Neural cell (in vitro differentiated cells): ENCODE results near the gene NCAPD2. TPM values are rescaled to one million over a fixed set of nuclear protein-coding genes. Genes with fewer than 3 reads are reported as not detected.

Source experiments
- H2AFZ ChIP-seq: fragments of 200-600, 300-800 bp; sonication (generic), shearing (Covaris generic); 2 replicates; pipeline ENCODE4 v1.6.0; 2014; ENCODE audit warnings: low read depth, mild to moderate bottlenecking, antibody characterized with exemption, low read length, moderate library complexity
- H3F3A ChIP-seq: fragments of 200-600 bp; shearing (Covaris generic); 2 replicates; pipeline ENCODE4 v1.6.1; 2016; ENCODE audit warnings: mild to moderate bottlenecking, moderate library complexity, mixed read lengths, antibody characterized with exemption, low read length; ENCODE audit not compliant: insufficient read depth, poor library complexity, severe bottlenecking
- H3K27ac ChIP-seq: fragments of 200-600, 300-800 bp; sonication (generic), shearing (Covaris generic); 2 replicates; pipeline ENCODE4 v1.5.1; 2014; ENCODE audit warnings: mild to moderate bottlenecking, low read length, moderate library complexity
- H3K27me3 ChIP-seq: fragments of 300-800, 200-600 bp; sonication (generic), shearing (Covaris generic); 2 replicates; pipeline ENCODE4 v1.6.0; 2014; ENCODE audit warnings: mild to moderate bottlenecking, low read depth, low read length, moderate library complexity; ENCODE audit not compliant: insufficient read depth
- H3K36me3 ChIP-seq: fragments of 300-800, 200-600 bp; sonication (generic), shearing (Covaris generic); 2 replicates; pipeline ENCODE4 v1.5.1; 2014; ENCODE audit warnings: mild to moderate bottlenecking, antibody characterized with exemption, low read length, moderate library complexity; ENCODE audit not compliant: insufficient read depth
- H3K4me2 ChIP-seq: fragments of 300-800, 200-600 bp; sonication (generic), shearing (Covaris generic); 2 replicates; pipeline ENCODE4 v1.6.0; 2014; ENCODE audit warnings: mild to moderate bottlenecking, low read length
- H3K4me3 ChIP-seq: fragments of 300-800, 200-600 bp; sonication (generic), shearing (Covaris generic); 2 replicates; pipeline ENCODE4 v1.5.1; 2014; ENCODE audit warnings: mild to moderate bottlenecking, low read length, moderate library complexity
- H3K79me2 ChIP-seq: fragments of 200-600 bp; shearing (Covaris generic); replicated peaks from 2 replicates; pipeline ENCODE4 v1.6.0; 2014; ENCODE audit warnings: mild to moderate bottlenecking, low read length, moderate library complexity; ENCODE audit not compliant: insufficient read depth
- H3K9ac ChIP-seq: fragments of 300-800, 200-600 bp; sonication (generic), shearing (Covaris generic); 2 replicates; pipeline ENCODE4 v1.6.1; 2016; ENCODE audit warnings: mild to moderate bottlenecking, low read length, mixed read lengths
- H3K9me2 ChIP-seq: fragments of 200-600 bp; shearing (Covaris generic); 2 replicates; pipeline ENCODE4 v1.6.1; 2016; ENCODE audit warnings: mild to moderate bottlenecking, low read length, mixed read lengths; ENCODE audit not compliant: insufficient read depth
- H3K9me3 ChIP-seq: fragments of 200-600, 300-800 bp; sonication (generic), shearing (Covaris generic); 2 replicates; pipeline ENCODE4 v1.6.1; 2016; ENCODE audit warnings: mild to moderate bottlenecking, mixed run types, low read length, moderate library complexity, mixed read lengths
- H4K20me1 ChIP-seq: fragments of 200-600 bp; shearing (Covaris generic); 2 replicates; pipeline ENCODE4 v1.6.1; 2016; ENCODE audit warnings: mild to moderate bottlenecking, mixed run types; ENCODE audit not compliant: insufficient read depth
- EP300 ChIP-seq: fragments of 450-650 bp; conservative IDR thresholded peaks from 2 replicates; pipeline ENCODE4 v1.6.1; 2014; ENCODE audit warnings: antibody characterized with exemption, mild to moderate bottlenecking, moderate library complexity; ENCODE audit not compliant: poor library complexity, severe bottlenecking
- EZH2 ChIP-seq: fragments of 200-600, 300-800 bp; shearing (Covaris generic), sonication (generic); IDR thresholded peaks from 2 replicates; pipeline ENCODE4 v1.6.1; 2014; ENCODE audit warnings: antibody characterized with exemption, low read length, borderline replicate concordance, mild to moderate bottlenecking; ENCODE audit not compliant: insufficient read depth, poor library complexity, severe bottlenecking
- MXI1 ChIP-seq: fragments of 450-650 bp; conservative IDR thresholded peaks from 2 replicates; pipeline ENCODE4 v1.6.1; 2014; ENCODE audit warnings: antibody characterized with exemption, mild to moderate bottlenecking; ENCODE audit not compliant: poor library complexity, severe bottlenecking
- POLR2AphosphoS5 ChIP-seq: IDR thresholded peaks from 2 replicates; pipeline ENCODE4 v1.6.1; 2012
- RAD21 ChIP-seq: fragments of 450-650 bp; conservative IDR thresholded peaks from 2 replicates; pipeline ENCODE4 v1.6.1; 2014; ENCODE audit warnings: antibody characterized with exemption, mild to moderate bottlenecking, moderate library complexity
- SMC3 ChIP-seq: fragments of 450-650 bp; conservative IDR thresholded peaks from 2 replicates; pipeline ENCODE4 v1.6.1; 2014; ENCODE audit warnings: antibody characterized with exemption, mild to moderate bottlenecking, moderate library complexity; ENCODE audit not compliant: poor library complexity
- TAF1 ChIP-seq: IDR thresholded peaks from 2 replicates; pipeline ENCODE4 v1.6.1; 2012; ENCODE audit warnings: low read depth
- polyA plus RNA-seq: library from polyadenylated mRNA; depleted of rRNA; stranded (reverse); fragments of >200 nt; gene quantifications from 2 replicates; pipeline ENCODE4 v1.2.3, GENCODE V29; 2014
- TF ChIP-seq, protein P1 (sequence below): fragments of 450-650 bp; IDR thresholded peaks from 2 replicates; pipeline ENCODE4 v1.5.1; 2014; ENCODE audit warnings: antibody characterized with exemption, mild to moderate bottlenecking, moderate library complexity; ENCODE audit not compliant: poor library complexity, severe bottlenecking
- TF ChIP-seq, protein P2 (sequence below): IDR thresholded peaks from 2 replicates; pipeline ENCODE4 v1.6.1; 2012; ENCODE audit warnings: borderline replicate concordance

NCAPD2 gene
- polyA plus RNA-seq, 1 donor from 2014 or later = 4.5 TPM

DNA sequence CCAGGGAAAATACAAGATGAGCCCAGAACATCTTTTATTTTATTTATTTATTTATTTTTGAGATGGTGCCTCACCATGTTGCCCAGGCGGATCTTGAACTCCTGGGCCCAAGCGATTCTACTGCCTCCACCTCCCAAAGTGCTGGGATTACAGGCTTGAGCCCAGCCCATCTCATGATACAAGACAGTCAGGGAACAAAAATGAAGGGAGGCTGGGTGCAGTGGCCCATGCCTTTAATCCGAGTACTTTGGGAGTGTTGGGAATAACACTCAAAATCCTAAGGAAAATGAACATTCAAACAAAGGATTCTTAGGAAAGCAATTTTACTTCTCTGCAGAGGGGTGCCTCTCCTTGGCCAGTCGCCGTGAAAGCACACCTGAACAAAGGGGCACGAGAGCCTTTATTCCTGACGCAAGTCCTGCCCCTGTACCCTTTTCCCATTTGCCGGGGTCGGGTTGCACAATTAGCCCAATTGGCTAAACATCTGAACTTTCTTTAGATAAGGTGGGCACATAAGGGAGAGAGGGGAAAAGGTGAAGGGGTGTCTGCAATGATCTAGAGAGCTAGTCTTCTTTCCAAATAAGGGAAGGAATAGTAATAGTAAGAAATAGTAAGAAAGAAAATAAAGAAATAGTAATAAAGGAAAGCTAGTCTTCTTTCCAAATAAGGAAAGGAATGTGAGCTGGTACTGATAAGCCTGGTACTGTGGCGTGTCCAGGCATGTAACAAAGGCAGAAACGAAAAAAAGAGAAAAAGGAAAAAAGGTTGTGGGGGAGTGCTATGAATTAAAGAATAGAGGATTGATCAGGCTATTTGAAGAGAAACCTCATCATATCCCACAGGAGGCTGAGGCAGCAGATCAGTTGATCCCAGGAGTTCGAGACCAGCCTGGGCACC is 13.4 kb downstream of the NCAPD2 start:
- H2AFZ ChIP-seq = no peak overlapping the region
- no peaks in the 10 kb centered on the region for H4K20me1 ChIP-seq
- H3K9ac ChIP-seq = no peak overlapping the region
- no peak overlapping the region for H3K27ac ChIP-seq
- H3K4me3 ChIP-seq = no peak overlapping the region
- H3F3A ChIP-seq = no peaks in the 10 kb centered on the region
- H3K4me2 ChIP-seq = no peak overlapping the region
- no peaks in the 10 kb centered on the region for H3K36me3 ChIP-seq
- H3K79me2 ChIP-seq = no peaks in the 10 kb centered on the region
- no peak for TF ChIP-seq POLR2AphosphoS5
- no peak for TF ChIP-seq TAF1
- TF ChIP-seq SMC3 = no peak
- TF ChIP-seq, protein P1, sequence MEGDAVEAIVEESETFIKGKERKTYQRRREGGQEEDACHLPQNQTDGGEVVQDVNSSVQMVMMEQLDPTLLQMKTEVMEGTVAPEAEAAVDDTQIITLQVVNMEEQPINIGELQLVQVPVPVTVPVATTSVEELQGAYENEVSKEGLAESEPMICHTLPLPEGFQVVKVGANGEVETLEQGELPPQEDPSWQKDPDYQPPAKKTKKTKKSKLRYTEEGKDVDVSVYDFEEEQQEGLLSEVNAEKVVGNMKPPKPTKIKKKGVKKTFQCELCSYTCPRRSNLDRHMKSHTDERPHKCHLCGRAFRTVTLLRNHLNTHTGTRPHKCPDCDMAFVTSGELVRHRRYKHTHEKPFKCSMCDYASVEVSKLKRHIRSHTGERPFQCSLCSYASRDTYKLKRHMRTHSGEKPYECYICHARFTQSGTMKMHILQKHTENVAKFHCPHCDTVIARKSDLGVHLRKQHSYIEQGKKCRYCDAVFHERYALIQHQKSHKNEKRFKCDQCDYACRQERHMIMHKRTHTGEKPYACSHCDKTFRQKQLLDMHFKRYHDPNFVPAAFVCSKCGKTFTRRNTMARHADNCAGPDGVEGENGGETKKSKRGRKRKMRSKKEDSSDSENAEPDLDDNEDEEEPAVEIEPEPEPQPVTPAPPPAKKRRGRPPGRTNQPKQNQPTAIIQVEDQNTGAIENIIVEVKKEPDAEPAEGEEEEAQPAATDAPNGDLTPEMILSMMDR = no peak
- no peak for TF ChIP-seq EZH2
- TF ChIP-seq MXI1 = no peak
- TF ChIP-seq EP300 = no peak
- no peak for TF ChIP-seq RAD21
- TF ChIP-seq, protein P2, sequence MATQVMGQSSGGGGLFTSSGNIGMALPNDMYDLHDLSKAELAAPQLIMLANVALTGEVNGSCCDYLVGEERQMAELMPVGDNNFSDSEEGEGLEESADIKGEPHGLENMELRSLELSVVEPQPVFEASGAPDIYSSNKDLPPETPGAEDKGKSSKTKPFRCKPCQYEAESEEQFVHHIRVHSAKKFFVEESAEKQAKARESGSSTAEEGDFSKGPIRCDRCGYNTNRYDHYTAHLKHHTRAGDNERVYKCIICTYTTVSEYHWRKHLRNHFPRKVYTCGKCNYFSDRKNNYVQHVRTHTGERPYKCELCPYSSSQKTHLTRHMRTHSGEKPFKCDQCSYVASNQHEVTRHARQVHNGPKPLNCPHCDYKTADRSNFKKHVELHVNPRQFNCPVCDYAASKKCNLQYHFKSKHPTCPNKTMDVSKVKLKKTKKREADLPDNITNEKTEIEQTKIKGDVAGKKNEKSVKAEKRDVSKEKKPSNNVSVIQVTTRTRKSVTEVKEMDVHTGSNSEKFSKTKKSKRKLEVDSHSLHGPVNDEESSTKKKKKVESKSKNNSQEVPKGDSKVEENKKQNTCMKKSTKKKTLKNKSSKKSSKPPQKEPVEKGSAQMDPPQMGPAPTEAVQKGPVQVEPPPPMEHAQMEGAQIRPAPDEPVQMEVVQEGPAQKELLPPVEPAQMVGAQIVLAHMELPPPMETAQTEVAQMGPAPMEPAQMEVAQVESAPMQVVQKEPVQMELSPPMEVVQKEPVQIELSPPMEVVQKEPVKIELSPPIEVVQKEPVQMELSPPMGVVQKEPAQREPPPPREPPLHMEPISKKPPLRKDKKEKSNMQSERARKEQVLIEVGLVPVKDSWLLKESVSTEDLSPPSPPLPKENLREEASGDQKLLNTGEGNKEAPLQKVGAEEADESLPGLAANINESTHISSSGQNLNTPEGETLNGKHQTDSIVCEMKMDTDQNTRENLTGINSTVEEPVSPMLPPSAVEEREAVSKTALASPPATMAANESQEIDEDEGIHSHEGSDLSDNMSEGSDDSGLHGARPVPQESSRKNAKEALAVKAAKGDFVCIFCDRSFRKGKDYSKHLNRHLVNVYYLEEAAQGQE = no peak
- H3K27me3 ChIP-seq = no peaks in the 10 kb centered on the region
- no peaks in the 10 kb centered on the region for H3K9me3 ChIP-seq
- H3K9me2 ChIP-seq = no peaks in the 10 kb centered on the region

DNA sequence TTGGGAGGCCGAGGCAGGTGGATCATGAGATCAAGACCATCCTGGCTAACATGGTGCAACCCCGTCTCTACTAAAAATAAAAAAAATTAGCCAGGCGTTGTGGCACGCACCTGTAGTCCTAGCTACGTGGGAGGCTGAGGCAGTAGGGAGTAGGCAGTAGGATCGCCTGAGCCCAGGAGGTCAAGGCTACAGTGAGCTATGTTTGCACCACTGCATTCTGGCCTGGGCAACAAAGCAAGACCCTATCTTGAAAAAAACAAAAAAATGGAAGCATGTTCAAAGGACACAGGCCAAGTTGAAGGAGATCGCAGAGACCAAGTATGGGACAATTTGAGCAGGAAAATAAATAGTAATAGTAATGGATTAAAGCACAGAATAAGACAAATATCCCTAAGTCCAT is 14.2 kb downstream of the NCAPD2 start:
- Histone ChIP-seq H3K36me3 (no peaks in the 10 kb centered on the region), H3K4me3 (no peak overlapping the region), H3K79me2 (no peaks in the 10 kb centered on the region), H3K27ac (no peak overlapping the region), H3K27me3 (no peaks in the 10 kb centered on the region), H3K9me2 (no peaks in the 10 kb centered on the region), H4K20me1 (no peaks in the 10 kb centered on the region), H2AFZ (no peak overlapping the region), H3F3A (no peaks in the 10 kb centered on the region), H3K9me3 (no peaks in the 10 kb centered on the region), H3K9ac (no peak overlapping the region), H3K4me2 (no peak overlapping the region)
- no peak for TF ChIP-seq TAF1
- TF ChIP-seq POLR2AphosphoS5 = no peak
- TF ChIP-seq, protein P2 = no peak
- TF ChIP-seq EP300 = no peak
- no peak for TF ChIP-seq MXI1
- no peak for TF ChIP-seq RAD21
- TF ChIP-seq SMC3 = no peak
- TF ChIP-seq, protein P1 = no peak
- no peak for TF ChIP-seq EZH2
